IPS-18c (cell line): ENCODE data around the gene TWIST2.

Source experiments
- H3K4me3 ChIP-seq: 2 replicates; pipeline ENCODE4 v1.7.0; 2013; ENCODE audit warnings: low read depth, mild to moderate bottlenecking, low read length, moderate library complexity; ENCODE audit not compliant: insufficient read depth
- H3K9me3 ChIP-seq: one replicate; pipeline ENCODE4 v1.6.1; 2013; ENCODE audit warnings: mild to moderate bottlenecking, low read length, moderate library complexity; ENCODE audit not compliant: control insufficient read depth, insufficient read depth

The TWIST2 gene

GRCh38 chr2:238891457-238892203 is 43.7 kb downstream of the TWIST2 start:
- peaks cover 3% of the 10 kb centered on the region for H3K9me3 ChIP-seq
- H3K4me3 ChIP-seq: no peak overlapping the region

- peaks cover 3% of the 10 kb centered on the region for H3K9me3 ChIP-seq
- H3K4me3 ChIP-seq: no peak overlapping the region
These were observed 44.3 kb downstream of the TWIST2 start for GRCh38 chr2:238892204-238892500.

DNA sequence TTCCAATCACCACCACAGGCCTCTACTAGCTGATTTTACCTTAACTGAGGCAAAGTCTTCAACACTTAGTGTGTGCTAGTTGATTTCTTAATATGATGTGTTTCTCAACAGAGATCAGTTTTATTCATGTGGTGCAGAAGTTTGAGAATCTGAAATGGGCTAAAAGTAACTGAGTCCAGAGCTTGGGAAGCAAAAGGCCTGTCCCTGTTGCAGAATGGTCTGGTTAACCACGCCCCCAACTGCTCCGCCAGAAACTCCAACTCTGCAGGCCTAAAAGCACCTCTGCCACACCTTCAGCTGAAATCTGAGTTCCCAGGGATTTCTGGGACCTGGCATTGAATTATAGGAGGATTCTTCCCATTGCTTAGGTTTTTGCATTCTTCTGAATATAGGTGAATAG is 44.9 kb downstream of the TWIST2 start:
- no peak overlapping the region for H3K4me3 ChIP-seq
- H3K9me3 ChIP-seq: peaks cover 3% of the 10 kb centered on the region

DNA sequence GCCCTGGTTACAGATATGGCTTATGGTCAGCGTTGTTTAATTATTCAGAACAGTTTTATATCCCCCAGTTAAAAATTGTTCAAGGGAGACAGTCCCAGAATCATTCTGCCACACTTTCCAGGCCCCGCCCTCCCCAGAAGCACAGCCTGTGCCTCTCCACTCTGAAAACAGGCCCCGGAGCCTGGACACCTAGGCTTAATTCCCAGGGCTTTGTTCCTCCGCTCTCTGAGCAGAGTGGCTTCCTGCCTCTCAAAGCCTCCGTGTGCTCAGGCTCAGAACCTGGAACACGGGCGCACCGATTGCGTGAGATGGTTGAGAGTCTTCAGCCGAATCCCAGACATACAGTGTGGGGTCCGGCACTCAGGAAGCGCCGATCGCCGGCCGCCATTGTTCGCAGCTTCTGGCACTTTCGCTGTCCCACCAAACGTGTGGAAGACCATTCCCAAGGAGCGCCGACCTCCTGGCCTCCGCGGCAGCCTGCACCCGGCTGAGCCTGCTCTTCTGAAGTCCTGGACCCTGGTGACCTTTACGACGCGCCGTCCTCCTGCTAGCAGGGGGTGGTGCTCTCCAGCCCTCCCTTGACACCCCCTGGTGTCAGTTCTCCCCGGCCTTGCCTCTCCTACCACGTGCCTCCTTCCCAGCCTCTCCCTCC is 45.6 kb downstream of the TWIST2 start:
- H3K4me3 ChIP-seq: no peak overlapping the region
- peaks cover 3% of the 10 kb centered on the region for H3K9me3 ChIP-seq

DNA sequence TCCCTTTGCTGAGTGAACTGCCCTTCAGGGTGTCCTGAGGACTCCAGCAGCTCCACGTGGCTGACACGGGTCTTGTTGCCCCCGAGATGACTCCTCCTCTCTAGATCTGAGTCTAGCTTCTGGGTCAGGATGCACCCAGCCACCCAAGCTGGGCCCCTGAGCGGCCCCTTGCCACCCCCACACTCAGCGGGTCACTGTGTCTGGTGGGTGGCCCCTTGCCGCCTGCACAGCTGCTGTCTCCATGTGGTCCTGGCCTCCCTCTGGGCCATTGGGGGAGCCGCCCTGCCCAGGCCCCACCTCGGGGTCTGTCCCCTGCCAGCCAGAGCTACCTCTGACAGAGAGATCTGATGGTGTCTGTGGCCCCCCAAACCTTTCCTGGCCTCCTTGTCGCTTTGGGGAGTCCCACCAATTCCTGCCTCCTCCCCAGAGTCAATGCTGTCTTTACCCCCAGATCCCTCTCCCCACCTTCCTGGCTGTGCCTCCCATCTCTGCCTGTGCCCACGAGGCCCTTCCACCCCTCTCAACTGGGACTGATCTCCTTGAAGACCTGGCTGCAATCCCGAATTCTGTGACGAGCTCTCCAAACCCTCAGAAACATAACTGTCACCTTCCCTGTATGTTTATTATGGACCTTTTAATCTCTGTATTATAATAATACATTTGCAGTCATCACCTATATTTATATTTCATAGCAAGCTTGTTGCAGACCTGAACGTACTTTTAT is 46.5 kb downstream of the TWIST2 start:
- peaks cover 3% of the 10 kb centered on the region for H3K9me3 ChIP-seq
- H3K4me3 ChIP-seq: no peak overlapping the region

- Histone ChIP-seq H3K4me3 (no peak overlapping the region), H3K9me3 (peaks cover 3% of the 10 kb centered on the region)
These were observed 47.0 kb downstream of the TWIST2 start for GRCh38 chr2:238894950-238895298.

GRCh38 chr2:238895361-238895882 is 47.5 kb downstream of the TWIST2 start:
- H3K9me3 ChIP-seq: peaks cover 3% of the 10 kb centered on the region
- H3K4me3 ChIP-seq: no peak overlapping the region

DNA sequence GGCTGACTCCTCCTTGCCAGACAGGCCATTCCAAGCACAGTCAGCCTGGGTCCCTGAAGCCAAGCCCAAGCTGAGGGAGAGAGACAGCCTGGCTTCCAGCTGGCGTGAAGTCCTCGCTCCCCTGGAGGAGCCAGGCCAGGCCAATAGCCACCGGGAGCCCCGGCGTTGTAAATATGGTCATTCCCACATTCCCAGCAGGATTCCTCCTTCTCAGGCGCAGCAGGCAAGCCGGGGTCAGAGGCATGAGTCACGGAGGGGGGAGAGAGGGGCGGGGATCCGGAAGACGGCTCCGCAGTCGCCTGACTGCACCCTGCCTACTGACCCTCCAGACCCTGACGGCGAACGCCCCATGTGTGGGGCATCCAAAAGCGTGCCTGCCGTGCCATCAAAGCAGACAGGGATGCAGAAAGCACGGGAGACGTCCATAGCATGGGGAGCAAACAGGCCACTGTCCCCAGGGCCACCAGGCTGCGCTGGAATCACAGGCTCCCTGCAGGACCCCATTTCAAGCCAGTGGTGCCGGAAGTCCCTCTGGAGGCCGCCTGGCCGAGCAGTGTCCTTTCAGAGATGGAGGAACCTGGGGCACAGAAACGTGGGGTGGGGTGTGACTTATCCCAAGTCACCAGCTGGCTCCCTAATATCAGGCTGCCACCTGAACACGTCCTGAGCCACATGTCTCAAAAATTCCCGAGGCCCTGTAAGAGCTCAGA is 48.2 kb downstream of the TWIST2 start:
- H3K9me3 ChIP-seq: peaks cover 3% of the 10 kb centered on the region
- no peak overlapping the region for H3K4me3 ChIP-seq

DNA sequence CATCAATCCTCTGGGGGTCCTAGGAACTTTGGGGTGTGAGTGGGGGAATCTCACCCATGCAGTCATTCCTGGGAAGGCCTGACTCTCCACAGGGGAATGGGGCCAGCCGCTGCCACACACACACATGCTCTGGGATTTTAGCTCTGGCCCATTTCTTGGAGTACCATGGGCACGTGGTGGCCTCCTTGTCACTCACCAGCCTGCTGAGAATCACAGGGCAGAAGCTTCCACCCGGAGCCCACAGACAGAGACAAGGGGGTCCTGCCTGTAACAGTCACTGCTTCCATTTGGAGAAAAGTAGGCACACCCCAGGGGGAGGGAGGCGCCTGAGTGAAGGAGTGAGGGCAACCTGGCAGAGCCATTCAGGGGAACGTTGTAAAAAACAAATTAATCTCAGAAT is 48.8 kb downstream of the TWIST2 start:
- H3K4me3 ChIP-seq: no peak overlapping the region
- H3K9me3 ChIP-seq: peaks cover 3% of the 10 kb centered on the region

DNA sequence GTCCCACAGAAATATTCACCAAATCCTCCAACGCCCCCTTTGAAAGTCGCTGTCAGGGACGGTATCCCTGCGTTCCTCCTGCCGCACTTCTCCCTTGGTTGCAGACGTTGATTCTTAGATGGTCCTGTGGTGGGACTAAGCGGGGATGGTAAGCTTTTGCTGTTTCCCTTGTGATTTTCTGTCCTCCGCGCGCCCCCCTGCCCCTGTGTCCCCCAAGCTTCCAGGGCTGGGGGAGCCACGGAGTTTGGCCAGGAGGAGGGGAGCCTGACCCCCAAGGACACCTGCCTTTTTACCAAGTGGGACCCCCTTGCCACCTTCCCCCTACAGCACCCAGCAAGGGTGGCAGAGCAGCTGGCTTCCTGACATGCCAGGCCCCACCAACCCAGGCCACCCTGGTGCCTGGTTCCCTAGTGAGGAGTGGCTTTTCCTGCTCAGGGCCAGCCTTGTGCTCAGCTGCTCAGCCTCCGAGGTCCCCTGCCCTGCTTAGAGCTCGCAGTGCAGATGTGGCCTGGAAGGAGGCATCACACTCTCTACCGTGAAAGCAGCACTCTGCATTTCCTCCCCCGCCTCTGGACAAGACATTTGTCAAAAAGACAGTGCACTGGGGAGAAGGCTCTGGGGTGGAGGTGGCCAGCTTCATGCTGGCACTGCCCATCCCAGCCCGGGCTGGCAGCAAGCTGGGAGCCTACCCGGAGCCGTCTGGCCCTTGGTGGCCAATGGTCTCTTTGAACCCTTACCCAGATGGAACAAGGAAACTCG is 49.4 kb downstream of the TWIST2 start:
- Histone ChIP-seq H3K4me3 (no peak overlapping the region), H3K9me3 (peaks cover 3% of the 10 kb centered on the region)

GRCh38 chr2:238897911-238898311 is 50.0 kb downstream of the TWIST2 start:
- no peak overlapping the region for H3K4me3 ChIP-seq
- H3K9me3 ChIP-seq: peaks cover 3% of the 10 kb centered on the region

GRCh38 chr2:238898534-238899281 is 50.8 kb downstream of the TWIST2 start:
- peaks cover 3% of the 10 kb centered on the region for H3K9me3 ChIP-seq
- no peak overlapping the region for H3K4me3 ChIP-seq

DNA sequence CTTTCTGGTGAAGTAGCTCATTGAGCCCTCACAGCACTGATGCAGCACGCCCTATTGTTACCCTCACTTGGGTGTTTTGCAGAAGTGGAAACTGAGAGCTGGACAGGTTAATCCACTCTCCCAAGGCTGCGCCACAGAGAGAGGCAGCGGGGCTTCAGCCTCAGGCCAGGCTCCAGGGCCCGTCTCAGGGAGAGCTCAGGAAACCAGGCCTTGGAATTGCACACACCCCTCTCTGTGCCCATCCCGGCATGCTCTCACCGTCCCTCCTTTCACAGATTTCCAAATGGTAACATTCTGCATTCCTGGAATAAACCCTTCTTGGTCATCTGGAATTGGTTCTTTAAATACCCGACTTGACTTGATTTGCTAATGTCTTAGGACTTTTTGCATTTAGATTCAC is 51.5 kb downstream of the TWIST2 start:
- peaks cover 3% of the 10 kb centered on the region for H3K9me3 ChIP-seq
- no peak overlapping the region for H3K4me3 ChIP-seq

- Histone ChIP-seq H3K9me3 (peaks cover 3% of the 10 kb centered on the region), H3K4me3 (no peak overlapping the region)
These were observed 52.6 kb downstream of the TWIST2 start for GRCh38 chr2:238900511-238900910.

DNA sequence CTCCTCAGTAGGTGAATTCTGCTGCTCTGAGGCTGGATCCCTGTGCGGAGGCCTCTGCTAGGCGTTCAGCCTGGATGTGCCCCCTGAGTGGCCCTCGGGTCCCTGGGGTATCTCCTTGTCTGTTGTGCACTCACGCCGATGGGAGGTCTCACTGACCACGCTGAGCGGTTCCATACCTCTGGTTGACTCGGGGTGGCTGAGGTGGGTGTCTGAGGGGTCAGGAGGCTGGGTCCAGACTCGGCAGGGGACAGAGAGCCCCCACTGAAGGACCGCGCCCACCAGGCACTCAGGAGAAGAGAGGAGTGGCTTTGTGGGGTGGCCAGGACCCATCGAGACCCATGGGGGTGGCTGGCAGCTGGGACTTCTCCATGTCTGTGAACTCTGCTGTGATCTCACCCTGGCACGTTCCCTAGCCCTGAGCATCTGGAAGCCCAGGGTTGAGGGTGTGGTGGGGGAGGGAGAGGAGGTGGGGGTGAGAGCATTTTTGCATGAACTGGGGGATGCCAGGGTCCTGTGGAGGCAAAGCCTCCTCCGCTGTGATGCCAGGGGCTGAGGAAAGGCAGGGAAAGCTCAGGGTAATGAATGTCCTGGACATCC is 53.7 kb downstream of the TWIST2 start:
- no peaks in the 10 kb centered on the region for H3K9me3 ChIP-seq
- no peak overlapping the region for H3K4me3 ChIP-seq

DNA sequence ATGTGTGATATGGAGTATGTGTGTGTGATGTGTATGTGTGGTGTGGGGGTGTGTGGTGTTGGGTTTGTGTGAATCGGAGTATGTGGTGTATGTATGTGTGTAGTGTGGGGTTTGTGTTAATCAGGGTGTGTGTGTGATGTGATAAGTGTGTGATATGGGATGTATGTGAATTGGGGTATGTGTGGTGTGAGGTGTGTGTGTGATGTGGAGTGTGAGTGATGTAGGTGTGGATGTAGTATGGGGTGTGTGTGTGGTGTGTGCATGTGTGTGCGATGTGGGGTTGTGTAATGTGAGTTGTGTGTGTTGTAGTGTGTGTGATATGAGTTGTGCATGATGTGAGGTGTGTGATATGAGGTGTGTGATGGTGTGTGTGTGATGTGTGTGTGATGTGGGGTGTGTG is 54.4 kb downstream of the TWIST2 start:
- Histone ChIP-seq H3K4me3 (no peak overlapping the region), H3K9me3 (no peaks in the 10 kb centered on the region)
